Tibial nerve (tissue), 4 donors: ENCODE results near the gene C2orf72. TPM values are rescaled to one million over a fixed set of nuclear protein-coding genes. Genes with fewer than 3 reads are reported as not detected.
A peak's percentile ranks its signal among the peaks of the same experiment; 100 is the strongest.

Experiments
- DNase-seq, 2 donors: peaks; one replicate each; pipeline ENCODE4 v3.0.0-alpha.2; 2019; ENCODE audit warnings: low spot score in 2 of 2
- H3K27ac ChIP-seq, 4 donors: fragments of 200-600 bp; sonication (generic) in 3 of 4; one replicate each; pipeline ENCODE4 v1.5.1; 2017 to 2019; ENCODE audit warnings: mild to moderate bottlenecking in 1 of 4
- H3K27me3 ChIP-seq, 2 donors: fragments of 200-600 bp; sonication (generic) in 1 of 2; one replicate each; pipeline versions ENCODE4 v1.5.1 to v1.6.0; 2017 to 2019
- H3K36me3 ChIP-seq, 3 donors: fragments of 200-600 bp; sonication (generic); one replicate each; pipeline ENCODE4 v1.5.1; 2018 to 2019
- H3K4me1 ChIP-seq, 4 donors: fragments of 200-600 bp; sonication (generic) in 3 of 4; one replicate each; pipeline ENCODE4 v1.5.1; 2017 to 2019
- H3K4me3 ChIP-seq, 4 donors: fragments of 200-600 bp; sonication (generic) in 3 of 4; one replicate each; pipeline ENCODE4 v1.5.1; 2017 to 2019; ENCODE audit warnings: mild to moderate bottlenecking in 1 of 4, moderate library complexity in 1 of 4
- H3K9me3 ChIP-seq, 4 donors: fragments of 200-600 bp; sonication (generic) in 3 of 4; one replicate each; pipeline ENCODE4 v1.5.1; 2017 to 2019
- EP300 ChIP-seq, 2 donors: sonication (generic); formaldehyde crosslinking; IDR thresholded peaks; one replicate each; pipeline ENCODE4 v1.6.1; 2017; ENCODE audit warnings: antibody characterized with exemption in 2 of 2, mild to moderate bottlenecking in 1 of 2
- POLR2A ChIP-seq, 2 donors: fragments of 450-650 bp; IDR thresholded peaks; one replicate each; pipeline ENCODE4 v1.6.1; 2017; ENCODE audit warnings: antibody characterized with exemption in 2 of 2, mild to moderate bottlenecking in 2 of 2, moderate library complexity in 2 of 2
- WGBS, 2 donors: methylation state at CpG; one replicate each; pipeline ENCODE4 v1.1.5; 2018; 5-methylcytosine and 5-hydroxymethylcytosine counted together
- total RNA-seq, 4 donors: library from RNA; depleted of rRNA; stranded (reverse); fragments of >200 nt; gene quantifications; one replicate each; pipeline ENCODE4 v1.1.0, GENCODE V29; 2016
- TF ChIP-seq, protein P1 (sequence below), 5 experiments: fragments of 200-600 bp in 3 of 5; fragments of 450-650 bp in 2 of 5; sonication (generic) in 3 of 5; IDR thresholded peaks; one replicate each; pipeline ENCODE4 v1.5.1; 2016 to 2019; ENCODE audit warnings: antibody characterized with exemption in 5 of 5, mild to moderate bottlenecking in 3 of 5, moderate library complexity in 2 of 5

C2orf72 gene
- total RNA-seq, 4 donors from 2014 or later = 0.20 to 2.6 (median 0.42) TPM; not detected in 1

DNA sequence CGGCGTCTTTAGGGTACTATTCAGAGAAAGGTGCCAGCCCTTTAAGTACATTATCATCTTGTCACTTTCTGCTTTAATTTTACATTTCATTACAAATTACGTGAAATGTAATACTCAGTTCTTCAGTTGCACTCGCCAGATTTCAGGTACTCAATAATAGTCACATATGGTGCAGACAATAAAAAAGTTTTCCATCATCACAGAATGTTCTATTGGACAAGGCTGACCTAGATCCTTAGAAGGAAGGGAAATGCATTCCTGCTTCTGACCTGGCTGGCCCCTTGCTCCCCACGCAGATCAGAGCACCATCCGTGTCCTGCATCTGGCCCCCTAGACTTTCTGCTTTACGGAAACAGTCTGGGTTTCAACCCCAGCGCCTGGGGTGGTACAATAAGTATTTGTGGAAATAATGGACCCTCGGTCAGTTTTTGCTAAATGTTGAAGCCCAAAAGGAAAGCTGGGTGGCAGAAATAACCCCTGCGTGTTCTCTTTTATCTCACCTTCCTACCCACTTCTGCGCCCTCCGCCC is 681 bp upstream of the C2orf72 start:
- Histone ChIP-seq H3K9me3 (no peaks in the 10 kb centered on the region), H3K36me3 (no peaks in the 10 kb centered on the region), H3K4me1 (peaks cover 0 to 15% (median 0%) of the 10 kb centered on the region in 4 donors), H3K27me3 (peaks cover 0 to 63% of the 10 kb centered on the region in 2 donors), H3K4me3 (no peak overlapping the region), H3K27ac (no peak overlapping the region)
- DNase-seq = no peak
- 53 to 58% methylated on average over 12 of the region's 12 CpGs for WGBS, 2 donors
- no peak for TF ChIP-seq POLR2A (IDR thresholded peaks at IDR 0.05)
- TF ChIP-seq, protein P1, sequence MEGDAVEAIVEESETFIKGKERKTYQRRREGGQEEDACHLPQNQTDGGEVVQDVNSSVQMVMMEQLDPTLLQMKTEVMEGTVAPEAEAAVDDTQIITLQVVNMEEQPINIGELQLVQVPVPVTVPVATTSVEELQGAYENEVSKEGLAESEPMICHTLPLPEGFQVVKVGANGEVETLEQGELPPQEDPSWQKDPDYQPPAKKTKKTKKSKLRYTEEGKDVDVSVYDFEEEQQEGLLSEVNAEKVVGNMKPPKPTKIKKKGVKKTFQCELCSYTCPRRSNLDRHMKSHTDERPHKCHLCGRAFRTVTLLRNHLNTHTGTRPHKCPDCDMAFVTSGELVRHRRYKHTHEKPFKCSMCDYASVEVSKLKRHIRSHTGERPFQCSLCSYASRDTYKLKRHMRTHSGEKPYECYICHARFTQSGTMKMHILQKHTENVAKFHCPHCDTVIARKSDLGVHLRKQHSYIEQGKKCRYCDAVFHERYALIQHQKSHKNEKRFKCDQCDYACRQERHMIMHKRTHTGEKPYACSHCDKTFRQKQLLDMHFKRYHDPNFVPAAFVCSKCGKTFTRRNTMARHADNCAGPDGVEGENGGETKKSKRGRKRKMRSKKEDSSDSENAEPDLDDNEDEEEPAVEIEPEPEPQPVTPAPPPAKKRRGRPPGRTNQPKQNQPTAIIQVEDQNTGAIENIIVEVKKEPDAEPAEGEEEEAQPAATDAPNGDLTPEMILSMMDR (IDR thresholded peaks at IDR 0.05) = no peak
- no peak for TF ChIP-seq EP300 (IDR thresholded peaks at IDR 0.05)

DNA sequence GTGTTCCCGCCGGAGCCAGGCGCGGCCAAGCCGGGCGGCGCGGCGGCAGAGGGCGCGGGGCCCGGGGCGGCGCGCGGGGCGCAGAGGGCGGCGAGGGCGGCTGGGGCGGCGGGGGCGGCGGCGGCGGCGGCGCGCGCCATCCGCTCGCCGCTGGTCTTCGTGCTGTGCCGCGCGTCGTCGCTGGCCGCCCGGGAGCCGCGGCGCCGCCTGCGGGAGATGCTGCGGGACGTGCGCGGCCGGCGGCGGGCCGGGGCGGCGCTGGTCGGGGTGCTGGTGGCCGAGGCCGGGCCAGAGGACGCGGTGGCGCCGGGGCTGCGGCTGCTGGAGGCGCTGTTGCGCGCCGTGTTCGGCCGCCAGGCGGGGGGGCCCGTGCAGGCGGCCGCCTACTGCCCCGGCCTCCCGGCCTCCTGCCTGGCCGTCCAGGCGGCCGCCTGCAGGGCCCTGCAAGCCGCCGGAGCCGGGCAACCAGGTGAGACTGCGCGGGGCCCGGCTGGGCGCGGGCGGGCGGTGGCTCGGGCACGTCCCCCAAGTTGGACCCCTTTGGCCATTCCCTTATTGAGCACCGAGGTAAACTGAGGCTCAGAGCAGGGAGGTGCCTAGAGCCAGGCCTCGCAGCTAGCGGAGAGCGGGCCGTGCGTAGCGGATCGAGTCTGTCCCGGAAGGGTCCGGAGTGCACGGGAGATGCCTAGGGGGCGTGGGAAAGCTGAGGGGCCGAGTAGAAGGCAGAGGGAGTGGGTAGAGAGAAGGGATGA is 584 bp downstream of the C2orf72 start:
- no peak overlapping the region for H3K27ac ChIP-seq
- peaks cover 0 to 15% (median 0%) of the 10 kb centered on the region in 4 donors for H3K4me1 ChIP-seq
- H3K36me3 ChIP-seq = no peaks in the 10 kb centered on the region
- no peaks in the 10 kb centered on the region for H3K9me3 ChIP-seq
- peaks cover 0 to 60% of the 10 kb centered on the region in 2 donors for H3K27me3 ChIP-seq
- DNase-seq = no peak
- peak overlapping the region in 2 of 4 donors; percentile 14 to 47 for H3K4me3 ChIP-seq
- 4% methylated on average over 36 to 47 of the region's 104 CpGs for WGBS, 2 donors
- TF ChIP-seq EP300 (IDR thresholded peaks at IDR 0.05) (no peak), POLR2A (IDR thresholded peaks at IDR 0.05) (no peak)
- TF ChIP-seq, protein P1 (IDR thresholded peaks at IDR 0.05) = no peak

DNA sequence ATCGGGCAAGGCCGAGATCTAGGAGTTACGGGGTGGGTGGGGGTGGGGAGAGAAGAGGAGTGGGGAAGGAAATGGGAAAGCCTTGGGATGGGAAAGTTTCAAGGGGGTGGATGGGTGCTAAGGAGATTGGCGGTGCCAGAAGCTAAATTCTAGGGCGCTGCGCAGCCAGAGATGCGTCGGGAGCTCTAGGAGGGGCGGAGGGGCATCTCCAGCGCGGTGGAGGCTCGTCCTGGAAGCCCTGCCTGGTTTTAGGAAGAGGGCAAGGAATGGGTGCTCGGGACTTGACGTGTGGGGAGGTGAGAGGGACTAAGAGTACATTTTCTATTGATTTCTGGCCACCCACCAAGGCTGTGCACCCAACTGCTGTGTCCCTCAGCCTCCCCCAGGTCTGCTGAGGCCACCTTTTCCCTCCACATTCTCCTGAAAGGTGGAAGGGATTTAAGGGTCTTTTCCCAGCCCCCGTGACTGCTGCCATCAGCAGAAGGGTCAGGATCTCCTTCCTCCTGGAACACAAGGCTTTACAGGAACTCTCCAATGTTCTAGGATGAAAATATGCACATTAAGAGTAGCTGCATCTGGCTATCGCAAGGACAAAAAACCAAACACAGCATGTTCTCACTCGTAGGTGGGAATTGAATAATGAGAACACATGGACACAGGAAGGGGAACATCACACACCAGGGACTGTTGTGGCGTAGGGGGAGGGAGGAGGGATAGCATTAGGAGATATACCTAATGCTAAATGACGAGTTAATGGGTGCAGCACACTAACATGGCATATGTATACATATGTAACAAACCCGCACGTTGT is 1.4 kb downstream of the C2orf72 start:
- DNase-seq = no peak
- H3K9me3 ChIP-seq = no peaks in the 10 kb centered on the region
- WGBS, 2 donors = 29 to 37% methylated on average over 21 of the region's 21 CpGs
- H3K27me3 ChIP-seq = peaks cover 0 to 53% of the 10 kb centered on the region in 2 donors
- H3K27ac ChIP-seq = no peak overlapping the region
- H3K4me3 ChIP-seq = peak overlapping the region in 1 of 4 donors; percentile 39
- no peaks in the 10 kb centered on the region for H3K36me3 ChIP-seq
- TF ChIP-seq, protein P1 (IDR thresholded peaks at IDR 0.05) = no peak
- no peak for TF ChIP-seq EP300 (IDR thresholded peaks at IDR 0.05)
- no peak for TF ChIP-seq POLR2A (IDR thresholded peaks at IDR 0.05)
- peaks cover 0 to 15% (median 0%) of the 10 kb centered on the region in 4 donors for H3K4me1 ChIP-seq

DNA sequence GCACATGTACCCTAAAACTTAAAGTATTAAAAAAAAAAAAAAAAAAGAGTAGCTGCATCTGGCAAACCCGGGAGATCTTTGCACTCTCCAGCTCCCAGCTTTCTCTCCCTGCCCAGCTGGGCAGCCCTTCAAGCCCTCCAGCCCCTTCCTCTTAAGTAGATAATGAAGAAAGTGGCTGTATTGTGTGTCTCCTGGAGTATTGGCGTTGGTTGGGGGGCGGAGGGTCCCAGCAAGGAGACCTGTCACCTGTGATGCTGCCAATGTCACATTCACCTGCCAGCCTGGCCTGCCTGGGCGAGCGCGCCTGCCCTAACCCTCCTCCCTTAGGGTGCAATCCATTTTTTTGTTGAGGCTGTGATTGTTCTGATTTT is 2.0 kb downstream of the C2orf72 start:
- no peak overlapping the region for H3K27ac ChIP-seq
- WGBS, 2 donors = 82 to 89% methylated on average over 6 of the region's 6 CpGs
- H3K27me3 ChIP-seq = peaks cover 0 to 53% of the 10 kb centered on the region in 2 donors

More for the DNA sequence above, 2.0 kb downstream of the C2orf72 start:
- no peaks in the 10 kb centered on the region for H3K36me3 ChIP-seq
- no peaks in the 10 kb centered on the region for H3K9me3 ChIP-seq
- H3K4me3 ChIP-seq = no peak overlapping the region
- DNase-seq = no peak
- TF ChIP-seq, protein P1 (IDR thresholded peaks at IDR 0.05) = no peak
- no peak for TF ChIP-seq EP300 (IDR thresholded peaks at IDR 0.05)
- no peak for TF ChIP-seq POLR2A (IDR thresholded peaks at IDR 0.05)
- peaks cover 0 to 15% (median 0%) of the 10 kb centered on the region in 4 donors for H3K4me1 ChIP-seq
